ENCODE measurements around the gene MTRR.

Gene MTRR

GRCh38 chr5:7871653-7872052 lies 2.7 kb downstream of the MTRR start:
- Histone ChIP-seq H3K4me3 (ENCODE audit: low read depth, low read length) (no peak overlapping the region), H3K27ac (ENCODE audit: extremely low read depth, low read depth, low read length) (no peak overlapping the region), H3K9me3 (ENCODE audit: control insufficient read depth, insufficient read depth, low read depth, low read length) (no peaks in the 10 kb centered on the region), H3K36me3 (ENCODE audit: control insufficient read depth in 2 of 2, insufficient read depth in 1 of 2, low read length in 2 of 2) (peaks cover 22 to 62% of the 10 kb centered on the region in 2 experiments), H3K4me1 (ENCODE audit: control insufficient read depth, insufficient read depth, low read length) (peaks cover 17% of the 10 kb centered on the region)
- TF ChIP-seq BCL6B (tag by site-specific recombination; IDR thresholded peaks at IDR 0.05) (no peak), ZNF37A (tag by site-specific recombination; IDR thresholded peaks at IDR 0.05) (no peak), TSHZ1 (tag by site-specific recombination; IDR thresholded peaks at IDR 0.05; ENCODE audit: borderline replicate concordance) (no peak), MEIS1 (CRISPR knock-in tag; IDR thresholded peaks at IDR 0.05; ENCODE audit: borderline replicate concordance) (no peak), ZBTB7A (tag by site-specific recombination; IDR thresholded peaks at IDR 0.05; ENCODE audit: low read depth) (no peak), ZNF19 (tag by site-specific recombination; IDR thresholded peaks at IDR 0.05; ENCODE audit: low read depth) (no peak), SP2 (tag by site-specific recombination; IDR thresholded peaks at IDR 0.05) (no peak), PRDM10 (tag by site-specific recombination; IDR thresholded peaks at IDR 0.05) (peak; percentile 65)
- ChIA-PET POLR2A (no interaction called here), CTCF (interaction anchor here (2.5 kb wide), 1 partner anchor 15 kb away, joined by 15 read pairs; no protein-coding TSS in a partner anchor)

- TF ChIP-seq SCRT2 (tag by site-specific recombination; IDR thresholded peaks at IDR 0.05): peak; percentile 94
- no peak for TF ChIP-seq ZXDB (tag by site-specific recombination; IDR thresholded peaks at IDR 0.05)
- peak; percentile 71 for TF ChIP-seq SCRT1 (tag by site-specific recombination; IDR thresholded peaks at IDR 0.05; ENCODE audit: borderline replicate concordance)
- Histone ChIP-seq H3K4me3 (ENCODE audit: low read depth, low read length) (no peak overlapping the region), H3K27ac (ENCODE audit: extremely low read depth, low read depth, low read length) (no peak overlapping the region), H3K9me3 (ENCODE audit: control insufficient read depth, insufficient read depth, low read depth, low read length) (no peaks in the 10 kb centered on the region), H3K4me1 (ENCODE audit: control insufficient read depth, insufficient read depth, low read length) (peaks cover 15% of the 10 kb centered on the region), H3K36me3 (ENCODE audit: control insufficient read depth in 2 of 2, insufficient read depth in 1 of 2, low read length in 2 of 2) (peaks cover 31 to 68% of the 10 kb centered on the region in 2 experiments)
- ChIA-PET POLR2A (interaction anchor here (0.5 kb wide), 1 partner anchor 475 kb away, joined by 3 read pairs; no protein-coding TSS in a partner anchor), CTCF (interaction anchor here (0.6 to 2.5 kb wide), 3 partner anchors 14 to 59 kb away, joined by 3 to 15 read pairs (median 6); no protein-coding TSS in a partner anchor)
Measured at GRCh38 chr5:7872517-7873130, 3.7 kb downstream of the MTRR start.

GRCh38 chr5:7873216-7873615 lies 4.3 kb downstream of the MTRR start:
- H3K4me1 ChIP-seq (ENCODE audit: control insufficient read depth, insufficient read depth, low read length): peaks cover 15% of the 10 kb centered on the region
- TF ChIP-seq SP3 (tag by site-specific recombination; IDR thresholded peaks at IDR 0.05) (no peak), ZFP3 (tag by site-specific recombination; IDR thresholded peaks at IDR 0.05; ENCODE audit: low read depth) (no peak), ZNF600 (tag by site-specific recombination; IDR thresholded peaks at IDR 0.05) (no peak), ZNF202 (tag by site-specific recombination; IDR thresholded peaks at IDR 0.05; ENCODE audit: borderline replicate concordance) (no peak)
- ChIA-PET POLR2A (no interaction called here), CTCF (interaction anchor here (1.2 to 2.5 kb wide), 2 partner anchors 13 to 15 kb away, joined by 6 to 15 read pairs; no protein-coding TSS in a partner anchor)
- no peak overlapping the region for H3K27ac ChIP-seq (ENCODE audit: extremely low read depth, low read depth, low read length)
- H3K4me3 ChIP-seq (ENCODE audit: low read depth, low read length): no peak overlapping the region
- peaks cover 36 to 74% of the 10 kb centered on the region in 2 experiments for H3K36me3 ChIP-seq (ENCODE audit: control insufficient read depth in 2 of 2, insufficient read depth in 1 of 2, low read length in 2 of 2)
- H3K9me3 ChIP-seq (ENCODE audit: control insufficient read depth, insufficient read depth, low read depth, low read length): no peaks in the 10 kb centered on the region

Measured in HEK293 (cell line).